ENCODE data around the gene ZNF710.

ZNF710 gene

GRCh38 chr15:89997079-89997478 is 4.0 kb upstream of the ZNF710 start:
- no peak for DNase-seq (ENCODE audit: low spot score)

- DNase-seq (ENCODE audit: low spot score): no peak
Observed at GRCh38 chr15:89998141-89998661, 2.9 kb upstream of the ZNF710 start.

- DNase-seq (ENCODE audit: low spot score): no peak
Observed at GRCh38 chr15:89998923-89999675, 2.0 kb upstream of the ZNF710 start.

GRCh38 chr15:89999676-90000185 is 1.4 kb upstream of the ZNF710 start:
- DNase-seq (ENCODE audit: low spot score): no peak

GRCh38 chr15:90000186-90001001 is 730 bp upstream of the ZNF710 start:
- DNase-seq (ENCODE audit: low spot score): no peak

- no peak for DNase-seq (ENCODE audit: low spot score)
Observed at GRCh38 chr15:90001683-90002427, 731 bp downstream of the ZNF710 start.

- DNase-seq (ENCODE audit: low spot score): no peak
Observed at GRCh38 chr15:90002428-90002844, 1.3 kb downstream of the ZNF710 start.

GRCh38 chr15:90003736-90004135 is 2.6 kb downstream of the ZNF710 start:
- no peak for DNase-seq (ENCODE audit: low spot score)

- no peak for DNase-seq (ENCODE audit: low spot score)
Observed at GRCh38 chr15:90004252-90004651, 3.1 kb downstream of the ZNF710 start.

GRCh38 chr15:90004671-90005070 is 3.5 kb downstream of the ZNF710 start:
- peak; percentile 60 for DNase-seq (ENCODE audit: low spot score)

GRCh38 chr15:90006217-90007075 is 5.3 kb downstream of the ZNF710 start:
- DNase-seq (ENCODE audit: low spot score): no peak

GRCh38 chr15:90007076-90007460 is 5.9 kb downstream of the ZNF710 start:
- no peak for DNase-seq (ENCODE audit: low spot score)

- DNase-seq (ENCODE audit: low spot score): no peak
Observed at GRCh38 chr15:90008607-90009006, 7.5 kb downstream of the ZNF710 start.

GRCh38 chr15:90009301-90010022 is 8.3 kb downstream of the ZNF710 start:
- DNase-seq (ENCODE audit: low spot score): no peak

GRCh38 chr15:90011705-90012104 is 10.6 kb downstream of the ZNF710 start:
- DNase-seq (ENCODE audit: low spot score): no peak

- DNase-seq (ENCODE audit: low spot score): no peak
Observed at GRCh38 chr15:90013503-90013937, 12.4 kb downstream of the ZNF710 start.

- DNase-seq (ENCODE audit: low spot score): no peak
Observed at GRCh38 chr15:90015294-90015693, 14.2 kb downstream of the ZNF710 start.

GRCh38 chr15:90015749-90016148 is 14.6 kb downstream of the ZNF710 start:
- DNase-seq (ENCODE audit: low spot score): no peak

GRCh38 chr15:90016721-90017120 is 15.6 kb downstream of the ZNF710 start:
- DNase-seq (ENCODE audit: low spot score): no peak

- no peak for DNase-seq (ENCODE audit: low spot score)
Observed at GRCh38 chr15:90018216-90018831, 17.2 kb downstream of the ZNF710 start.

Measured in pons (tissue), 1 donor.